Peyer's patch (tissue), 4 donors: ENCODE measurements around the gene ZC3HAV1L. TPM values are rescaled to one million over a fixed set of nuclear protein-coding genes. Genes with fewer than 3 reads are reported as not detected.
"Not testable (repeated sequence)": the region's sequence is repeated elsewhere in the genome, so short reads cannot be mapped to it uniquely, and the experiment has no call there.

Source experiments
- DNase-seq, 3 donors: peaks; one replicate each; pipeline ENCODE4 v3.0.0-alpha.2; 2017 to 2019
- H3K27ac ChIP-seq, 4 donors: fragments of 200-600 bp; sonication (generic); one replicate each; pipeline ENCODE4 v1.5.1; 2016 to 2019
- H3K27me3 ChIP-seq, 2 donors: fragments of 200-600 bp; sonication (generic); one replicate each; pipeline ENCODE4 v1.5.1; 2019
- H3K36me3 ChIP-seq, 3 donors: fragments of 200-600 bp; sonication (generic); one replicate each; pipeline ENCODE4 v1.5.1; 2016 to 2019
- H3K4me1 ChIP-seq, 4 donors: fragments of 200-600 bp; sonication (generic); one replicate each; pipeline ENCODE4 v1.5.1; 2016 to 2019
- H3K4me3 ChIP-seq, 4 donors: fragments of 200-600 bp; sonication (generic); 1 replicate in 3 of 4; 2 replicates in 1 of 4; pipeline ENCODE4 v1.5.1; 2016 to 2019; ENCODE audit warnings: mild to moderate bottlenecking in 1 of 4
- H3K9me3 ChIP-seq, 4 donors: fragments of 200-600 bp; sonication (generic); one replicate each; pipeline ENCODE4 v1.5.1; 2016 to 2019; ENCODE audit warnings: mild to moderate bottlenecking in 1 of 4
- CTCF ChIP-seq, 6 experiments: fragments of 450-650 bp in 4 of 6; fragments of 200-600 bp in 2 of 6; sonication (generic) in 1 of 6; IDR thresholded peaks; one replicate each; pipeline ENCODE4 v1.5.1; 2017 to 2019; ENCODE audit warnings: antibody characterized with exemption in 6 of 6, mild to moderate bottlenecking in 3 of 6, moderate library complexity in 1 of 6
- POLR2A ChIP-seq, 2 donors: fragments of 450-650 bp; IDR thresholded peaks; one replicate each; pipeline ENCODE4 v1.5.1; 2017; ENCODE audit warnings: antibody characterized with exemption in 2 of 2, mild to moderate bottlenecking in 2 of 2, moderate library complexity in 2 of 2
- total RNA-seq, 4 donors: library from RNA; depleted of rRNA; stranded (reverse); fragments of >200 nt; gene quantifications; one replicate each; pipeline ENCODE4 v1.1.0, GENCODE V29; 2016

The ZC3HAV1L gene
- total RNA-seq, 4 donors from 2014 or later = 7.7 to 25.6 (median 13.6) TPM

DNA sequence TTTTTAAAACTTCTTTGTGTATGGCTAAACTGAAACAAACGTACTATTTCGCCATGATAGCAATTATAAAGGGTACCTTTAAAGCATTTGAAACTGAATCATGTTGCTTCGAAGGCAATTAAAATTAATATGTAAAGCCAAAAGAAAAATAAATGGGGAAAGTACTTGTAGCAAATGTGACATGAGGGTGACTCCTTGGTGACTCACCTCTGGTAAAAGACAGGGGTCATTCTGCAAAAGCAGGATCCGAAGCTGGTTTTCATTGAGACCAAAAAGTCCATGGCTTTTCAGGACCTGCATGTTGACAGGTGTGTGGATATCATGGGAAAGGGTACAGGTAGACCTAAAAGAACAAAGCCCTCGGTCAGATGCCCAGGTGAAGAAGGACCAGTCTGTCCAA lies 1.5 kb downstream of the ZC3HAV1L start:
- peak overlapping the region in 1 of 4 donors; percentile 68 for H3K4me3 ChIP-seq
- DNase-seq = no peak

DNA sequence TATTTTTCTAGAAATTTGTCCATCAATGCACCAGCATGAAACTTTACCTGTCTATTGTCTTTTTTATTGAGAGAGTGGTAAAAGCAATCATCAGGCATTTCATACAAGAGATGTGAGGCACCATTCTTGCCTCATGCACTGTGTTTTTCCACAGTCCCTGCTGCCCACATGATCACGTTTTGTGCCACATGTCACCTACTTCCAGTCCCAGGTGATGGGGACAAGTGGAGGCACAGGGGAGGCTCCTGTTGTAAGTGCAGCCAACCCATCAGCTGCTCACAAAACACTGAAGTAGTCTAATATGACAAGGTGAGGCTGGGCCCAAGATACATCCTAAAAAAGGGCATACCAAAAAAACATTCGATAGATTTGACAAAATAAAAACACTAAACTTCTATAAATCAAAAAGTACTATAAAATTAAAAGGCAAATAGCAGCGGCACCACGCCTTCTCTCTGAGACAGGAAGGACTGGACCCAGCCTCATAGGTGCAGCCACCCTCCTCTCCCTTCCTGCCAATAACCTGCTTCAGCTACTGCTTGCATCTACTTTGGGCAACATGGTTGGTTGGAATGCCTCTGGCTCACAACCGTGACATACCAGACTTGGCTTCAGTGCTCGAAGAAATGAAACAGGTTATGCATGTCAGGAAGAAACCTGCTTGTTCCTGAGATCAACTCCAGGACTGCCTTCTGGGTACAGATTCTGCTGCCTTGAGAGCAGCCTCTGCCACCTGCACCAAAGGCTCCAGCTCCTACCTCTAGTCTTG lies 2.3 kb downstream of the ZC3HAV1L start:
- Histone ChIP-seq H3K4me1 (peaks cover 3 to 15% (median 5%) of the 10 kb centered on the region in 4 donors), H3K36me3 (peaks cover 0 to 13% (median 0%) of the 10 kb centered on the region in 3 donors), H3K4me3 (no peak overlapping the region), H3K27me3 (no peaks in the 10 kb centered on the region), H3K9me3 (no peaks in the 10 kb centered on the region), H3K27ac (no peak overlapping the region)
- TF ChIP-seq CTCF (IDR thresholded peaks at IDR 0.05) (no peak), POLR2A (IDR thresholded peaks at IDR 0.05) (no peak)
- DNase-seq = no peak

More for the DNA sequence above, 1.5 kb downstream of the ZC3HAV1L start:
- TF ChIP-seq POLR2A (IDR thresholded peaks at IDR 0.05) = no peak
- Histone ChIP-seq H3K27ac (no peak overlapping the region), H3K9me3 (no peaks in the 10 kb centered on the region), H3K36me3 (peaks cover 0 to 5% (median 0%) of the 10 kb centered on the region in 3 donors), H3K27me3 (no peaks in the 10 kb centered on the region), H3K4me1 (peaks cover 3 to 15% (median 5%) of the 10 kb centered on the region in 4 donors)

DNA sequence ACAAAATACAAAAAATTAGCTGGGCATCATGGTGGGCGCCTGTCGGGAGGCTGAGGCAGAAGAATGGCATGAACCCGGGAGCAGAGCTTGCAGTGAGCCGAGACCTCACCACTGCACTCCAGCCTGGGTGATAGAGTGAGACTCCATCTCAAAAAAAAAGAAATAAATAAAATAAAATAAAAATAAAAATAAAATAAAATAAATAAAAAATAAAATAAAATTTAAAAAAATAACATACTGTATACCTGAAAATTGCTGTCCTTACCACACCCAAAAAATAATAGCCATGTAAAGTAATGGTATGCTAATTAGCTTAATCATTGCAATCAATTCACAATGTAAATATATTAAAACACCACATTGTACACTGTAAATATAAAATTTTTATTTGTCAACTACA lies 3.4 kb downstream of the ZC3HAV1L start:
- H3K27ac ChIP-seq = no peak overlapping the region
- no peaks in the 10 kb centered on the region for H3K9me3 ChIP-seq
- H3K36me3 ChIP-seq = peaks cover 0 to 24% (median 0%) of the 10 kb centered on the region in 3 donors
- H3K4me1 ChIP-seq = peaks cover 3 to 15% (median 5%) of the 10 kb centered on the region in 4 donors
- no peak overlapping the region for H3K4me3 ChIP-seq
- no peak for DNase-seq
- H3K27me3 ChIP-seq = no peaks in the 10 kb centered on the region
- TF ChIP-seq CTCF (IDR thresholded peaks at IDR 0.05) (no peak), POLR2A (IDR thresholded peaks at IDR 0.05) (no peak)

DNA sequence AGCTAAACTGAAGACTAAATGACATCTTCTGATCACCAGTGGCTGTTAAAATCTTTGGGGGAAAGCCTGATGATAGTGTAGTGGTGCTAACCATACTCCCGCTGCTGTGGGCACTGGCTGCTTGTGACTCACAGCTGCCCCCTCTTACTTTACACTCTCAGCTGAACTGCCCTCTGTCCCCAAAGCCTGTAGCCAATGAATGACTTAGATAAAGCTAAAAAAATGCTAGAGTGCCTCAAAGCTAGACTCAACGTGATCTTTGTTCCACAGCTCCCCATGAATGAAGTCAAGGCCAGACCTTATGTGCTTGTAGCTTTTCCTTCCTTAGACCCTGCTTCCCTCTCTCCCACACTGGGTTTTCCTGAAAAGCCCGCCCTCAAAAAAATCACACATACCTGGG lies 6.5 kb downstream of the ZC3HAV1L start:
- Histone ChIP-seq H3K36me3 (peaks cover 0 to 37% (median 0%) of the 10 kb centered on the region in 3 donors), H3K27me3 (no peaks in the 10 kb centered on the region), H3K27ac (no peak overlapping the region), H3K9me3 (no peaks in the 10 kb centered on the region), H3K4me1 (peaks cover 0 to under 1% (median 0%) of the 10 kb centered on the region in 4 donors), H3K4me3 (no peak overlapping the region)
- TF ChIP-seq POLR2A (IDR thresholded peaks at IDR 0.05) (no peak), CTCF (IDR thresholded peaks at IDR 0.05) (no peak)
- DNase-seq = no peak

GRCh38 chr7:139026551-139026950 lies 9.3 kb downstream of the ZC3HAV1L start:
- Histone ChIP-seq H3K4me3 (no peak overlapping the region), H3K36me3 (peaks cover 0 to 37% (median 0%) of the 10 kb centered on the region in 3 donors), H3K27ac (no peak overlapping the region), H3K9me3 (no peaks in the 10 kb centered on the region), H3K4me1 (no peaks in the 10 kb centered on the region), H3K27me3 (no peaks in the 10 kb centered on the region)
- DNase-seq = no peak
- no peak for TF ChIP-seq CTCF (IDR thresholded peaks at IDR 0.05)
- no peak for TF ChIP-seq POLR2A (IDR thresholded peaks at IDR 0.05)

DNA sequence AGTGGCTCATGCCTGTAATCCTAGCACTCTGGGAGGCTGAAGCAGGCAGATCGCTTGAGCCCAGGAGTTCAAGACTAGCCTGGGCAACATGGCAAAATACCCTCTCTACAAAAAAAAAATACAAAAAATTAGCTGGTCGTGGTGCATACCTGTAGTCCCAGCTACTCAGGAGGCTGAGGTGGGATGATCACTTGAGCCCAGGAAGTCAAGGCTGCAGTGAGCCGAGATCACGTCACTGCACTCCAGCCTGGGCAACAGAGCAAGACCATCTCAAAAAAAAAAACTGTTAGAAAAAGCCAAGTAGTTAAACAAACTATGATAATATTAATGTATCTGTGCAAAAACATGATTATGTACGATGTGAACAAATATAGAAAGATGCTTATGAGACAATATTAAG lies 10.0 kb downstream of the ZC3HAV1L start:
- H3K36me3 ChIP-seq = peaks cover 0 to 37% (median 0%) of the 10 kb centered on the region in 3 donors

More for the DNA sequence above, 10.0 kb downstream of the ZC3HAV1L start:
- not testable (repeated sequence) for H3K27ac ChIP-seq, DNase-seq, H3K4me1 ChIP-seq, H3K9me3 ChIP-seq, H3K4me3 ChIP-seq, H3K27me3 ChIP-seq
